HG03460 (cell line): ENCODE data around the gene WDR5B.

Source experiments
- ATAC-seq: cut with Tn5 transposase; IDR thresholded peaks from one replicate; pipeline ENCODE4 v1.9.1; 2021; ENCODE audit not compliant: unreplicated experiment

WDR5B gene

DNA sequence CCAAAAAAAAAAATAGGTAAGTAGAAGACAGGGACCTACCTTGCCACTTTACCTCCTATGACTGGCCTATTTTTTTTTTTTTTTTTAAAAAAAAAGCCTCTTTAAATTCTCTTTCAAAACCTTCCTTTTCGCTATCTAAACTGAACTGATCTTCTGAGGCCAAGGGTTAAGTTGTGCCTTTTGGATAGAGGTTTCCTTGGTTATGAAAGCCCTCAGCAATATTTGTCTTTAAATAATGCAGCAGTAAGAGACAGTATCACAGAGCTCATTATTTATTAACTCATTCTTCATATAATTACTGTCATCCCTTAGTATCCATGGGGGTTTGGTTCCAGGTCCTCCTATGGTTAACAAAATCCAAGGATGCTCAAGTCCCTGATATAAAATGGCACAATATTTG lies 41.8 kb downstream of the WDR5B start:
- no peak for ATAC-seq

DNA sequence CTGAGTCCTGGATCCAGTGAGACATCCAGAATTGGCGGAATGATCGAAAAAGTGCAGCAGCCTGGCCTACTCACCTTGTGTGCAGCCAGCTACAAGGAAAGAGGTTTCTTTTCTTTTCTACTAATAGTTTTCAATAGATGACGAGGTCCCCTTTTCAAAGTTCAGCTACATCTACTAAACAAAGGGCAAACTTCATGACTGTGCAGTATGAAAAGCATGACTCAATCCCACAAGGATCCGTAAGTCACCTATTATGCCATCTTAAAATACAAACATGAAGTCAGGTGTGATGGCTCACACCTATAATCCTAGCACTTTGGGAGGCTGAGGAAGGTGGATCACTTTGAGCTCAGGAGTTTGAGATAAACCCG lies 49.5 kb downstream of the WDR5B start:
- no peak for ATAC-seq

DNA sequence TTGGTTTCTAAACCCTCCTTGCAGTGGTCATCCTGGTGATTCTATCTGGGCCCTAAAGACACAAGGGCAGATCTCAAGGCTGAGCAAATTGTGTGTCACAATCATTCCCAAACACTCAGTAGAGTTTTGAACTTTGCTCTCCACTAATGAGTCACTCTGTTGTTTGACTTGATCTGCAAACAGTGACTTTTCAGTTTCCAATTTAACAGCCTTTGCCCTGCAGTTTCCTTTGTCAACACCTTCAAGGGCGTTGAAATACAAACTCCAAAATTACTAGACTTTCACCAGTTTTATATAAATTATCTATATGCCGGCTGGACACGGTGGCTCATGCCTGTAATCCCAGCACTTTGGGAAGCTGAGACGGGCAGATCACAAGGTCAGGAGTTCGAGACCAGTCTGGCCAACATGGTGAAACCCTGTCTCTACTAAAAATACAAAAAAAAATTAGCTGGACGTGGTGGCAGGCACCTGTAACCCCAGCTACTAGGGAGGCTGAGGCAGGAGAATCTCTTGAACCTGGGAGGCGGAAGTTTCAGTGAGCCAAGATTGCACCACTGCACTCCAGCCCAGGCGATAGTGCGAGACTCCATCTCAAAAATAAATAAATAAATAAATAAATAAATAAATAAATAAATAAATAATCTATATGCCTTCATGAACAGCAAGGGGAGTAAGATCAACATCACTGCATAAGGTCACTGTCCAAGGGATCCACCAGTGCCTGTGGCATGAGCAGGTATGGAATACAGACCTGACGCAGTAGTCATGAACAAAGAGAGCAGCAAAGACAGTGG lies 50.1 kb downstream of the WDR5B start:
- ATAC-seq = peak; percentile 46

DNA sequence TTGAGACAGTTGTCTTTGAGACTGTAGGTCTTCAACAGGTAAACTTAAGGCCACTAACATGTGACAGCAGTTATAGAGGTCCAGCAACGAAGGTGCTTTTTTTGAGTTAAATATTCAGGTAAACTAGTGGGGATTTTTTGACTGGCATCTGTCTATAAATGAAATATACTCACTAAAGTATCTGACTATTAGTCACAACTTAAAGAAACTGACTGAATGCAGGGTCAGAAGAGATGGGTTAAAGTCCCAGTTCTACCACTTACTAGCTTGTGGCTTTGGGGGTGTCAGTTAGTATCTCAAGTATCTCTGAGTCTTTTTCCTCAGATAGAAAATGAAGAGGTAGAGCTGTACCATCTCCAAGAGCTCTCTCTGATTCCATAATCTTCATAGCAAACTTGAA lies 50.8 kb downstream of the WDR5B start:
- peak; percentile 55 for ATAC-seq

DNA sequence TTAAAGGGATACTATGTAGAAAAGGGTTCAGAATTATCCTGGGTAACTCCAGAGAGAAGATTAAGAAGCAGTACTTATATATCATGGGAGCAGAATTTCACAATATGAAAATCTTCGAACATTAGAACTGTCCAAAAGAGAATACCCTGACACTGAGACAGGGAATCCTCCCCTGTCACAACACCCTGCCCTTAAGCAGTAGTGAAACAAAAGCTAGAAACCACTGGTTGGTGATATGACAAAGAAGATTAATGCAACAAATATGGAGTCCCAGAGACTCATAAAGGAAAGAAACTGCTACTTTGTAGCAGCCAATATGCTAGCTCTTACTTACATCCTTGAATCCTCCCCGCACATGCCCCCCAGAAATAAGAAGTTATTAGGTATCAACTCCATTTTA lies 51.4 kb downstream of the WDR5B start:
- ATAC-seq = no peak
